ENCODE measurements around the gene KLHL36. TPM values are rescaled to one million over a fixed set of nuclear protein-coding genes. Genes with fewer than 3 reads are reported as not detected.

The KLHL36 gene
- total and polyA plus RNA-seq, 8 donors: 23.8 to 50.9 (median 28.3) TPM

- DNase-seq (no peak), ATAC-seq (no peak)
- peaks cover 0 to 93% of the 10 kb centered on the region in 2 donors for H3K36me3 ChIP-seq
- no peaks in the 10 kb centered on the region for H3K27me3 ChIP-seq
- no peak overlapping the region for H3K27ac ChIP-seq
- no peaks in the 10 kb centered on the region for H3K9me3 ChIP-seq
- intact Hi-C loops (cut with DNase I): no loop called here
- TF ChIP-seq CTCF (IDR thresholded peaks at IDR 0.05): no peak
- H3K4me1 ChIP-seq: peaks cover 0 to 4% of the 10 kb centered on the region in 2 donors
- no peak overlapping the region for H3K4me3 ChIP-seq
These were observed 9.0 kb downstream of the KLHL36 start for GRCh38 chr16:84657229-84657837.

- H3K4me1 ChIP-seq: peaks cover 0 to 4% of the 10 kb centered on the region in 2 donors
- H3K36me3 ChIP-seq: peaks cover 0 to 93% of the 10 kb centered on the region in 2 donors
- intact Hi-C loops (cut with DNase I): no loop called here
- TF ChIP-seq CTCF (IDR thresholded peaks at IDR 0.05): no peak
- no peak overlapping the region for H3K4me3 ChIP-seq
- no peak overlapping the region for H3K27ac ChIP-seq
- DNase-seq: no peak
- H3K27me3 ChIP-seq: no peaks in the 10 kb centered on the region
- no peaks in the 10 kb centered on the region for H3K9me3 ChIP-seq
- no peak for ATAC-seq
These were observed 10.4 kb downstream of the KLHL36 start for GRCh38 chr16:84658690-84659089.

- DNase-seq (no peak), ATAC-seq (no peak)
- no peak overlapping the region for H3K27ac ChIP-seq
- peaks cover 0 to 93% of the 10 kb centered on the region in 2 donors for H3K36me3 ChIP-seq
- no peak overlapping the region for H3K4me3 ChIP-seq
- peaks cover 0 to 4% of the 10 kb centered on the region in 2 donors for H3K4me1 ChIP-seq
- TF ChIP-seq CTCF (IDR thresholded peaks at IDR 0.05): no peak
- intact Hi-C loops (cut with DNase I): no loop called here
- no peaks in the 10 kb centered on the region for H3K9me3 ChIP-seq
- no peaks in the 10 kb centered on the region for H3K27me3 ChIP-seq
These were observed 11.5 kb downstream of the KLHL36 start for GRCh38 chr16:84659656-84660300.

GRCh38 chr16:84660973-84661372, 12.7 kb downstream of the KLHL36 start:
- no peak for ATAC-seq
- peaks cover 0 to 96% of the 10 kb centered on the region in 2 donors for H3K36me3 ChIP-seq
- no peaks in the 10 kb centered on the region for H3K9me3 ChIP-seq
- H3K27ac ChIP-seq: no peak overlapping the region
- DNase-seq: no peak
- peaks cover 0 to 4% of the 10 kb centered on the region in 2 donors for H3K4me1 ChIP-seq
- TF ChIP-seq CTCF (IDR thresholded peaks at IDR 0.05): no peak
- intact Hi-C loops (cut with DNase I): no loop called here
- no peak overlapping the region for H3K4me3 ChIP-seq
- no peaks in the 10 kb centered on the region for H3K27me3 ChIP-seq

- DNase-seq (no peak), ATAC-seq (no peak)
- intact Hi-C loops (cut with DNase I): no loop called here
- Histone ChIP-seq H3K36me3 (peaks cover 0 to 99% of the 10 kb centered on the region in 2 donors), H3K27me3 (no peaks in the 10 kb centered on the region), H3K4me3 (no peak overlapping the region), H3K4me1 (peaks cover 0 to 3% of the 10 kb centered on the region in 2 donors), H3K9me3 (no peaks in the 10 kb centered on the region), H3K27ac (no peak overlapping the region)
- TF ChIP-seq CTCF (IDR thresholded peaks at IDR 0.05): no peak
These were observed 13.2 kb downstream of the KLHL36 start for GRCh38 chr16:84661418-84662060.
